DMS 273 (cell line): ENCODE results near the gene OGDH.

Experiments used
- DNase-seq: peaks from one replicate; lab custom pipeline; 2025; ENCODE audit not compliant: unreplicated experiment; lab: John Stamatoyannopoulos, UW

OGDH gene

DNA sequence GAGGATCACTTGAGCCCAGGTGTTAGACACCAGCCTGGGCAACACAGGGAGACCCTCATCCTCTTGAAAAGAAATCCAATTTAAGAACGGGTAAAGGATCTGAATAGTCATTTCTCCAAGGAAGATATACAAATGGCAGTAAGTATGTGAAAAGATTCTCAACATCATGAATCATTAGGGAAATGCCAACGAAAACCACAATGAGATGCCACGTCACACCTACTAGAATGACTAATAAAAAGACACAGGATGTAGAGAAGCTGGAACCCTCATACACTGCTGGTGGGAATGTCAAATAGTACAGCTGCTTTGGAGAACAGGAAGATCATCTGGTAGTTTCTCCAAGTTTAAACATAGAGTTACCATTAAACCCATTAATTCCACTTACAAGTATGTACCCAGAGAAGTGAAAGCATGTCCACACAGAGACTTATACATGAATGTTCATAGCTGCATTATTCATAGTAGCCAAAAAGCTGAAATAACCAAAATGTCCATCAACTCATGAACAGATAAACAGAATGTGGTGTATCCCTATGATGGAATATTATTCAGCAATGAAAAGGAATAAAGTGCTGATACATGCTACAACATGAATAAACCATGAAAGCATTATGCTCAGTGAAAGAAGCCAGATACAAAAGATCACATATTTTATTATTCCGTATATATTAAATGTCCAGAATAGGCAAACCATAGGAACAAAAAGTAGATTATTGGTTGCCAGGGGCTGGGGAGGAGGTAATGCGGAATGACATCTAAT lies 129.2 kb downstream of the OGDH start:
- DNase-seq: no peak

DNA sequence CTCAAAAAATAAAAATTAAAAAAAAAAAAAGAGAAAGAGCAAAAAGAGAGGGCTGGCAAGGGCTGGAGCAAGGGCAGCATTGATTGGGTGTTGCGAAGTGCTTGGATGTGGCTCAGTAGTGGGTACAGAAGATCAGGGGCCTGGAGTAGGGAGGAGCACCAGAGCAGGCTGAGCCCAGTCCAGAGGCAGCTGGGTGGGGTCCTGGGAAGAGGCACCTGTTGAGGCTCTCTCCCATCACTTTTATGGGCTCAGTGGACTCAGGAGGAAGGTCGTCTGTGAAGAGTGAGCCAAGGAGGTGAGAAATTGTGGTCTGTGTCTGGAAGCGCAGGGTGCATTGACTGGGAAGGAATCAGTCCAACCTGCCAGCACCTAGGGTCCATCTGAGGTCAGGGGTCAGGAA lies 130.5 kb downstream of the OGDH start:
- no peak for DNase-seq

DNA sequence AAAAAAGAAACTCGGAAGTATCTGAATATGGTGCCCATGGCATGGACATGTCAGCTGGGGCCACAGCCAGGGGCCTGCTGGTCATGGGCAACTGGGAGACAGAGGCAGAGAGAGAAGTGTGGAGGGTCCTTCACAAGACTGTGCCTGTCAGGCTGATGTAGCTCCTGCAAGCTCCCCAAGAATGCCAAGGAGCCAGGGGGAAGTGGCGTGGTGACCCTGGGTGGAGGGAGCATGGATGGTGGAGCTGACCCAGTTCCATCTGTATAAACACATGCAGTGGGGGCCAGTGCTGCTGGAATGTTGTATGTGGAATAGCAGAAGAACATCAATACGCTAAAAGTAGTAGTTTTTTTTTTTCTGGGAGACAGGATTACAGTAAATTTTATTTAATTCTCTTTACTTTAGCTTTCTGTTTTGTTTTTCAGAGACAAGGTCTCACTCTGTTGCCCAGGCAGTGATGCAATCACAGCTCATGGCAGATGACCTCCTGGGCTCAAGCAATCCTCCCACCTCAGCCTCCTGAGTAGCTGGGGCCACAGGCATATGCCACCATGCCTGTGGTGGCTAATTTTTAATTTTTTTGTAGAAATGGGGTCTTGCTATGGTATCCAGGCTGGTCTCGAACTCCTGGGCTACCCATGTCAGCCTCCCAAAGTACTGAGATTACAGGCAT lies 131.8 kb downstream of the OGDH start:
- no peak for DNase-seq

DNA sequence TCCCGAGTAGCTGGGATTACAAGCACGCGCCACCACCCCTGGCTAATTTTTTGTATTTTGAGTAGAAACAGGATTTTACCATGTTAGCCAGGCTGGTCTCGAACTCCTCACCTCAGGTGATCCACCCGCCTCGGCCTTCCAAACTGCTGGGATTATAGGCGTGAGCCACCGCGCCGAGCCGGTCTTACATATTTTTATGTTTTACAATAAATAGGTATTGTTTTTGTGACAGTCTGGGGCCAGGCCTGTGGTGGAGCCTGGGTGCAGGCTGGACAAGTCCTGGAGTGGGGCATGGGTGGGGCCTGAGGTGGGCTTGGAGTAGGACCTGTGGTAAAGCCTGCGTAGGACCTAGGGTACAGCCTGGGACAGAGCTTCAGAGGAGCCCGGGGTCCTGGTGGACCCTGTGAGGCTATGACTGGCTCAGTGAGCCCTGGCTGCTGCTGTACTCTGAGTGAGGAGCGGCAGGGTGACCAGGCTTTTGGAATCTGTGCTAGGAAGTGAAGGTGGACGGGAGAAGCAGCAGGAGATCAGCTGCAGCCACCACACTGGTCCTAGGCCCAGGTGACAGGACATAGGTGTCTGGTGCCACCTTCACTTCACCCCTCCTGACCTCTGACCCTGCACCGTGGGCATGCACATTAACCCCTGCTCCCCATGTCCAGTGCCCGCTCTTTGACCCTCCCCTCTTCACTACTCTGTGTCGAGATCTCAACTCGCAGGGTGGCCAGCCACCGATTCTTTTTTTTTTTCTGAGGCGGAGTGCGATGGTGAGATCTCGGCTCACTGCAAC lies 132.6 kb downstream of the OGDH start:
- no peak for DNase-seq

DNA sequence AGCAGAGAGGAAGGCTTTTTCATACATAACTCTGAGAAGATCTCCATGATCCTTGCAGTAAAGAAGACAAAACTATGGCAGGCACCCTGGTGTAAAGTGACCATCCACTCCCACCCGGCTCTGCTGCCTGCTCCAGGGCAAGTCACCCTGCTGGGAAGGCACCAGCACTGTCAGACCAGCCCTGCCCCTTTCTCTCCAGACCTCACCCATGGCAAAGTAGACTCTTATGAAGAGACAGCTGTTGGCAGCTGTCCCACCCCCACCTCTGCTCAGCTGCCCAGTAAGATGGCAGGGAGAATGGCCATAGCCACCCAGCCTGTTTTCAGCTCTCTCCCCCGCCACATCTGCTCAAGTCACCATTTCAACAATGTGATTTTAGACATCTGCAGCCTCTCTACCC lies 133.6 kb downstream of the OGDH start:
- peak; percentile 34 for DNase-seq

DNA sequence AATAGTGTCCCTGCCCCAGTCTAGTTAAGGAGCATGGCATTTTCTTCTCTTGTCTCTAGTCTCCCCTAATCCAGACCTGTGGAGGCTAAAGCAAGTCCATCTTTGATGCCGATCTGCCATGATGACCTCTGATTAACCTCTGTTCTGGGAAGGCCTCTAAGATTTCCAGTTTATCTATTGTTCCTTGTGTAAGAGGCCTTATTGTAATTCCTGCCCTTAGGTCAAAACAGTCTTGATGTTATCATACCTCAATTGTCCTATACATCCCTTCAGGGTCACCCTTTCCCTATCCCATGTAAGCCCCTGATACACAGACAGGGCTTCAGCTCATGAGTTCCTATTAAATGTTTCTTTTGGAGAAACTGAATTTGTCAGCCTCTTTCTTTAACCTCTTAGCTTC lies 137.3 kb downstream of the OGDH start:
- no peak for DNase-seq

DNA sequence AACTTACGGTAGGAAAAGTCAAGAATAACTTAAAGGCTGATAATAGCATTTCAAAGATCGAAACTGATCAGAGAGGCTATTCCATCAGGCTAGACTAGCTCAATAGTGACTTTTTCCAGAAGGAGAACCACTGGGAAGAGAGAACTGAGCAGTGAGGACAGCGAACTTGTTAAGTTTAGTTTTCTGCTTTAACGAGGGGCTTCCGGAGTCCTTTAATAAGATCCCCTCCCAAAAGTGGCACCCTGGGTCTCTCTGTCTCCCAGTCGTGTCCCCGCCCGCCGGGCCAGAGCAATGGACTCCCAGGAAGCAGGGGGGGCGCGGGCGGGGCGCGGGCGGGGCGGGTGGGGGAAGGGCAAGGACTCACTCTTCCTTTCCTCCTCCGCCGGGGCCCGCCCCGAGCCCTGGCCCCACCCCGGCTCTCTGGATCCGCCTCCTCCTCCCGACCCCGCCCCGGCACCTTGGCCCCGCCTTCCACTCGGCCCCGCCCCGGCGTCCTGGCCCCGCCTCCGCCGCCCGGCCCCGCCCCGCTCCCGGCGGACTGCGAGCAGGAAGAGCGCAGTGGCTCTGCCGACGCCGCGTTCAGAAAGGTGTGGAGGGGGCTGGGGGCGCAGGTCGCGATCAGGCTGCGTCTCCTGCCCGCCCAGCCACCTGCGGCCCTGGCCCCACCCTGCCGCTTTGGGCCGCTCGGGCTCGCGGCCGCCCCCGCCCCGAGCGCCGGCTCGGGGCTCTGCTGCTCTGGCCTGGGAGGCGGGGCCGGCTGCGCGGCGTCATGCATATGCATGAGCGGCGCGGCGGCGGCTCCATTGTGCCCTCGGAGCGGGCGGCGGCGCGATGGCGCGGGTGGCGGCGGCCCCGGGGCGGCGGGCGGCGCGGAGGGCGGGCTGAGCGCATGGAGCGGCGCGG lies 141.9 kb downstream of the OGDH start, which contains the start of gene ZMIZ2:
ZMIZ2 (plus strand) TSS at position 803 of the 903 bp plus-strand sequence. CDS start 7,403 bp downstream, outside the sequence.
- DNase-seq: peak; percentile 97

DNA sequence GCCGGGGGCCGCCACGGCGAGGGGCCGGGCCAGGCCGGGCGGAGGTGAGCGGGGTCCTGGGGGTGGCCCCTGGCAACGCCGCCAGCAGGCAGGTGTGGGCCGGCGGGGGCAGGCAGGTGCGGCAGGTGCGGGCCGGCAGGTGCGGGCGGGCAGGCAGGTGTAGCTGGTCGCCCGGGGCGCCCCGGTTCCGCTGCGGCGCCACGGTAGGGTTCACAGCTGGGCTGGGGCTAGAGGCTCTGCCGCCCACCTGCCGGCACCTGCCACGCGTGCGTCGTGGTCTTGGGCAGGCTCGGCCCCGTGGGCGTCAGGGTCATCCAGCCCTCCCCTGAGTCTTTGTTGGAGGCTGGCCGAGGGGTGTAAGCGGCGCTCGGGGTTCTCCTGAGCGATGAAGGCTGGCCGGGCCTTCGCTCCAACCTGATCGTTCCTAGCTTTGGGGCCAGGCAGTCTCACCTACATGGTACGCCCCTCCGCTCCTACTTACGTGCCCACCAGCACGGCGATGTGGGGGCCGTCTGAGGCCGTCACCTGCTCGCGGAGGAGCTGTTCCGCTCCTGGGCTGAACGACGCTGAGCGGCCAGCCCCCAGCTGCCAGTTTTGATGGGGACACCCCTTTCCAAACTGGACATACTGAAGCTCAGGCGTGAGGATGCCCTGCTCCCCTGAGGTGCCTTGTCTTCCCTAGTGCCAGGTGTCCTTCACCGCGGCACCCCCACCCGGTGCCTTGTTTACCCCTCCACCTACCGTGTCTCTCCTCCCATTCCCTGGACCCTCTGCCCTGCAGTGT lies 142.7 kb downstream of the OGDH start:
- DNase-seq: peak; percentile 52

DNA sequence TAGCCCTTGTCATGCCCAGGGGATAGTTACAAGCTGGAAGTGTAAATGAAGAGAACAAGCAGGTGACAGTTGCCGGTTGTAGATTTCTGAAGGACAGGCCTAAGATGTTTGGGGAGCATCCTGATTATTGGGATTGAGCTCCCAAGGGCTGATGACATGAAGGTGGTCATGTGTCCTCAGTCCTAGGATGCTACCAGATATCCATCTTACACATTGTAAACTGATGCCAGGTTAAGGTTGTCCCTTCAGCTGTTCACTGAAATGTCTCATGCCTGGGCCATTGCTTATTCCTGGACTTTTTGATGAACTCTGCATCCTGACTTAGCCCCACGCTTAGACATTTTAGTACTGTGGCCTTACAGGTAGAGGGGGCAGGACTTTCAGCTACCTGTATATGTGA lies 143.6 kb downstream of the OGDH start:
- no peak for DNase-seq

DNA sequence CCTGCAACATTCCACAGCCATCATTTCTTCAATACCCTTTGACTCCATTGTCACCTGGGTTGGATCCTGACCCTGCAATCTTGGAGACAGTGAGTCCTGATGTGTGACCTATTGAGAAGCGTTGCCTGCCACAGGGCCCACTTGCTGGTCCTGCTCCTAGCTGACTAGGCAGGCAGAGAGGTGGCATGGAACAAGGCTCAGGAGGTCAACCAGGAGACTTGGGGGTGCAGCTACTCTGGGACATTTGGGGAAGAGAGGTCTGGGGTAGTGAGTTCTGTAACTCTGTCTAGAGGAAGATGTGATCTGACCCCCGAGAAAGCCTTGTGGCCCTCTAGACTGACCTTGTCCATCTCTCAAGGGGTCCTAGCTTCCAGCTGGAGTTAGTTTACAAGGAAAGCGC lies 144.0 kb downstream of the OGDH start:
- DNase-seq: no peak

DNA sequence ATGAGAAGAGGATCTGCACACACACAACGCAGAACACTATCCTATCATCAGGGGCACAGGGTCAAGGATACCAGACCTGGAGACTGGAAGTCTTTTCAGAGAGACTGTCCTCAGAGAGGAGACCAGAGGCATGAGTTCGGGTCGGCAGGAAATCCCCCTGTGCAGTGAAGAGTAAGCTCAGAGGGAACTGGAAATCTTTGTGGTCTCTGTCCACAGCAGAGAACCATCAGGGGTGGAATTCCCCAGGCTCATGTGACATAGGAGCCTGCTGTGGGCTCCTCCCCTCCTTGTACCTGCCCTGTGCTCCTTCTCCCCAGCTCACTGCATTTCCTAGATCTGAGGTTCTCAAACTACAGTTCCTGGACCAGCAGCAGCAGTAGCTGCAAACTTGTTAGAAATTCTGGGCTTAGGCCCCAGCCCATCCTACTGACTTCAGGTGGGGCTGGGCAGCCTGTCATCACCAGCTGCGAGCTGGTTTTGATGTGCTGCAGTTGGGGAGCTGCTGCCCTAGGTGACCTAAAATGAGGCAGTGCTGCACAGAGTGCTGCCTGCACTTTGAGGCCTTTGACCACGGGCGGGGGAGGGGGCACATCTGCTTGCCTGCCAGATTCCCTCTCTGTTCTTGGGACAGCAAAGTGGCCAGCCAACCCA lies 144.6 kb downstream of the OGDH start:
- peak; percentile 42 for DNase-seq

DNA sequence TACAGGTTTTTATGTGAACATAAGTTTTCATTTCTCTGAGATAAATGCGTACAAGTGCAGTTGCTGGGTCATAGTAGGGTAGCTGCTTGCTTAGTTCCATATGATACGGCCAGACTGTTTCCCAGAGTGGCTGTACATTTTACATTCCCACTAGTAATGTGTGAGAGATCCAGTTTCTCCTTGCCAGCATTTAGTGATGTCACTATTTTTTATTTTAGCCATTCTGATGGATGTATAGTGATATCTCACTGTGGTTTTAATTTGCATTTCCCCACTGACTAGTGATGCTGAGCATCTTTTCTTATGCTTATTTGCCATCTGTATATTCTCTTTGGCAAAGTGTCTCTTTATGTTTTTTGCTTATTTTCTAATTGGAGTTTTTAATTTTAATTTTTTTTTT lies 146.4 kb downstream of the OGDH start:
- DNase-seq: no peak

DNA sequence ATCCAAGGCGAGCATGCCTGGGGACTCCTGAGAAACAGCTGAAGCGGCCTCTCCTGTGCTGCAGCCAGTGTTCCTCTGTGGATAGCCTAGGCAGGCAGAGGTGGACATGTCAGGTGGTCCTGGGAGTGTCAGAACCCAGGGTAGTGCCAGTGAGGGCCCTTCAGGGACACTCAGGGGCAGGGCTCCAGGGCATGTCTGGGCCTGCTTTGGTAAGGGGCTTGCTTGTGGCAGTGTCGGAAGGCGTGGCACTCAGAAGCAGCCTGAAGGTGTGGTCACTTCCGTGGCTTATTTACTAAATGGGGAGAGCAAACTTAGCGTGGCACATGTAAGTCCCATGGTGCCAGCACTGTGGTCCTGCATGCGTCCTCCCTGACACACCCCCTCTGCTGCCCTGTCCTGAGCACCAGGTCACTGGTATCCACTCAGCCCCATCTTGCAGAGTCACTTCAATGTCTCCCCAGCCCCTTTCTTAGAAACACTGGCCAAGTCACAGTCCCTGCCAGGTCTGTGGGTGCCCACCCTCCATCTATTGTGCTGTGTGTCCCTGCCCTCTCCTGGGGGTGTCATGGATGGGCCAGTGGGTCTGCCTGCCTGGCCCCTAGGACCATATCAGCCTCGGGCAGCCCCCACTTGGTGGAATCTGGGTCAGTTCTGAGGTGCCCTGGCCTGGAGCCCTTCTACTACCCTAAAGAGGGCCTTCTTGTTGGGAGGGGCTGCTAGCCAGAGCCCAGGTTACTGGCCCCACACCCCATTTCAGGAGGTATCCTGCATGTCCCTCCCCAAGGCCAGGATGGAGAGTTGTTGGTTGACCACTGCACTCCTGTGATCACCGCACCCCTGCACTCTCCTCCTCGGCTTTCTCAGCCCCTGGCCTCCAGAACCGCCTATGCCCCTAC lies 148.6 kb downstream of the OGDH start:
- no peak for DNase-seq

DNA sequence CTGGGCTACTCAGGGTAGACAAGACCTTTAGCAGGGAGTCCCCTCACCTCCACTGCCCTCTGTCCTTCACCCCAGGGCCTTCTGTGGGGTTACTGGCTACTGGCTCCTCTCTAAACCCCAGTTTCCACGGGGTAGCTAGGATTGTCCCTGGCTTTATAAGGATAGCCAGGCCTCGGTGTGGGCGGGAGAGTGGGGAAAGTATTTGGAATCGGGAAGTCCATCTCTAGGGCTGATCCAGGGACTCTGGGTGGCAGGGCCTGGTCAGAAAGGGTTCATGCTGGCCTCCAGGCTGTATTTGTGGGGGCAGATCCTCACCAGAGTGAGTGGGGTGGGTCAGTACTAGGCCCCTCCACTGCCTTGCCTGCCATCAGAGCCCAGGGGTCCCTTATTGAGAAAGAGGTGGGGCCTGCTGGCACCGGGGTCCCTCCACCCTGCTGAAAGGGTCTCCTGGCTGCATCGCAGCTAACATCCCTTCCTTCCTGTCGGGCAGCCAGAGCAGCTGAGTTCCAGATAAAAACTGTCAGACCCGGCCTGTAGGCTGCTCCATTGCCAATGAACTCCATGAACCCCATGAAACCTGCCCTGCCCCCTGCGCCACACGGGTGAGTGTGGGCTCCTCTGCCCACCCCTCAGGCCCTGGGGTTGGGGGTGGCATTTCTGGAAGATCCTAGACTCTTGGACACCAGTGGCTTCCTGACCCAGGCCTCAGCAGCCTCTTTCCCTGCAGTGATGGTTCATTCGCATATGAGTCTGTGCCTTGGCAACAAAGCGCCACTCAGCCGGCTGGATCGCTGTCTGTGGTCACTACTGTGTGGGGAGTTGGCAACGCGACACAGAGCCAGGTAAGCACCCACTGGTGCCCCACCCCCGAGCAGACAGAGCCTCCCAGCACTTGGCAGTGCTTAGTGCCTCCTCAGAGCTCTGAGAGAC lies 149.5 kb downstream of the OGDH start:
- DNase-seq: no peak

DNA sequence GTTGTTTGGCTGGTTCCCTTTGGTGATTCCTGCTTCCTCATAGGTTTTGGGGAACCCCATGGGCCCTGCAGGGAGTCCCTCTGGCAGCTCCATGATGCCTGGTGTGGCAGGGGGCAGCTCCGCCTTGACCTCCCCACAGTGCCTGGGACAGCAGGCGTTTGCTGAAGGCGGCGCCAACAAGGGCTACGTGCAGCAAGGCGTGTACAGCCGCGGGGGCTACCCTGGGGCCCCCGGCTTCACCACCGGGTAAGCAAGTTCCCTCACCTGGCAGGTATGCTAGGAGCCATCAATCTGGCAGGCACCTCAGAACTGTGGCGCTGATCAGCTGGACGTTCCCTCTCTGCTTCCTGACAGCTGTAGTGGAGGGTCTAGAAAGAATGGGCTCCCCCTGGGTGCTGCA lies 150.5 kb downstream of the OGDH start:
- no peak for DNase-seq

DNA sequence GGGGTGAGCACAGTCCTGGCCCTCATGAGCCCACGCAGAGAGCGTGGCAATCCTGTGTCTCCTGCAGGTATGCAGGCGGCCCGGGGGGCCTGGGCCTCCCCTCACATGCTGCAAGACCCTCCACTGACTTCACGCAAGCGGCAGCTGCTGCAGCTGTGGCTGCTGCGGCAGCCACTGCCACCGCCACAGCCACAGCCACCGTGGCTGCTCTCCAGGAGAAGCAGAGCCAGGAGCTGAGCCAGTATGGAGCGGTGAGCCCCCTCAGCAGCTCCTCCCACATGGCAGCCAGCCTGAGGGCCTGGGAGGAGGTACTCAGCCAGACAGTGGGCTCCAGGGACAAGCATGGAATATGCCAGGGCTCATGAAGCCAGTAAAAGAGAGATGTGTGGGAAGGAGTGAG lies 150.9 kb downstream of the OGDH start:
- DNase-seq: peak; percentile 52

DNA sequence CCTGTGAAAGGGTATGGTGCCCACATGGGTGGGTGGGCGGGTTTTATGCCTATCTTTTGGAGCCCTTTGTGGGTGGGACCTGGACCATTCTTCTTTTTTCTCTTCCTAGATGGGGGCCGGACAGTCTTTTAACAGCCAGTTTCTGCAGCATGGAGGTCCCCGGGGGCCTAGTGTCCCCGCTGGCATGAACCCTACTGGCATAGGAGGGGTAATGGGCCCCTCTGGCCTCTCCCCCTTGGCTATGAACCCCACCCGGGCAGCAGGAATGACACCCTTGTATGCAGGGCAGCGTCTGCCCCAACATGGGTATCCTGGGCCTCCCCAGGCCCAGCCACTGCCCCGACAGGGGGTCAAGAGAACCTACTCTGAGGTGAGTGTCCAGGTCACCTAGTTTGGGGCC lies 151.3 kb downstream of the OGDH start:
- no peak for DNase-seq
